Measurements from ENCODE around the gene PYDC2.

PYDC2 gene

GRCh38 chr3:191461113-191461595, at the start of gene PYDC2:
PYDC2 (plus strand) TSS chr3:191461163; CDS start chr3:191461163, 0 bp downstream.
- DNase-seq: no peak

GRCh38 chr3:191412759-191413158, 48.2 kb upstream of the PYDC2 start:
- DNase-seq: no peak

- DNase-seq: no peak
Observed at GRCh38 chr3:191414286-191414685, 46.7 kb upstream of the PYDC2 start.

- DNase-seq: no peak
Observed at GRCh38 chr3:191414732-191415131, 46.2 kb upstream of the PYDC2 start.

GRCh38 chr3:191415566-191415965, 45.4 kb upstream of the PYDC2 start:
- no peak for DNase-seq

GRCh38 chr3:191417457-191417729, 43.6 kb upstream of the PYDC2 start:
- no peak for DNase-seq

- DNase-seq: no peak
Observed at GRCh38 chr3:191420771-191421170, 40.2 kb upstream of the PYDC2 start.

GRCh38 chr3:191424881-191425280, 36.1 kb upstream of the PYDC2 start:
- DNase-seq: no peak

GRCh38 chr3:191425322-191425734, 35.6 kb upstream of the PYDC2 start:
- no peak for DNase-seq

- DNase-seq: no peak
Observed at GRCh38 chr3:191426311-191426710, 34.7 kb upstream of the PYDC2 start.

- DNase-seq: no peak
Observed at GRCh38 chr3:191428177-191428576, 32.8 kb upstream of the PYDC2 start.

- DNase-seq: no peak
Observed at GRCh38 chr3:191430103-191430502, 30.9 kb upstream of the PYDC2 start.

- no peak for DNase-seq
Observed at GRCh38 chr3:191431160-191431822, 29.7 kb upstream of the PYDC2 start.

- DNase-seq: no peak
Observed at GRCh38 chr3:191432162-191432561, 28.8 kb upstream of the PYDC2 start.

- DNase-seq: no peak
Observed at GRCh38 chr3:191434024-191434423, 26.9 kb upstream of the PYDC2 start.

GRCh38 chr3:191435981-191436380, 25.0 kb upstream of the PYDC2 start:
- DNase-seq: no peak

GRCh38 chr3:191438150-191438814, 22.7 kb upstream of the PYDC2 start:
- no peak for DNase-seq

GRCh38 chr3:191440532-191440931, 20.4 kb upstream of the PYDC2 start:
- no peak for DNase-seq

- no peak for DNase-seq
Observed at GRCh38 chr3:191441687-191442086, 19.3 kb upstream of the PYDC2 start.

- no peak for DNase-seq
Observed at GRCh38 chr3:191444569-191444968, 16.4 kb upstream of the PYDC2 start.

GRCh38 chr3:191449256-191449655, 11.7 kb upstream of the PYDC2 start:
- DNase-seq: no peak

- no peak for DNase-seq
Observed at GRCh38 chr3:191455257-191455952, 5.6 kb upstream of the PYDC2 start.

GRCh38 chr3:191460360-191460759, 603 bp upstream of the PYDC2 start:
- no peak for DNase-seq

GRCh38 chr3:191470080-191470479, 9.1 kb downstream of the PYDC2 start:
- no peak for DNase-seq

Data from left hindlimb (tissue), 1 donor.